IPS-15b (cell line): ENCODE measurements around the gene FAAH2.
"Not testable (repeated sequence)": the region's sequence is repeated elsewhere in the genome, so short reads cannot be mapped to it uniquely, and the experiment has no call there.

Experiments used
- H3K27me3 ChIP-seq: one replicate; pipeline ENCODE4 v1.6.1; 2013; ENCODE audit warnings: low read length; ENCODE audit not compliant: control insufficient read depth, insufficient read depth
- H3K36me3 ChIP-seq: one replicate; pipeline ENCODE4 v1.6.1; 2013; ENCODE audit warnings: low read length; ENCODE audit not compliant: control insufficient read depth, insufficient read depth
- H3K4me1 ChIP-seq: one replicate; pipeline ENCODE4 v1.6.1; 2013; ENCODE audit warnings: mild to moderate bottlenecking, low read length; ENCODE audit not compliant: control insufficient read depth, insufficient read depth
- H3K4me3 ChIP-seq: one replicate; pipeline ENCODE4 v1.5.1; 2013; ENCODE audit warnings: low read depth, low read length
- H3K9ac ChIP-seq: one replicate; pipeline ENCODE4 v1.6.1; 2013; ENCODE audit warnings: low read depth, mild to moderate bottlenecking, low read length
- H3K9me3 ChIP-seq: one replicate; pipeline ENCODE4 v1.6.1; 2013; ENCODE audit warnings: mild to moderate bottlenecking, low read length; ENCODE audit not compliant: control insufficient read depth, insufficient read depth

The FAAH2 gene

GRCh38 chrX:57403191-57403590 lies 116.7 kb downstream of the FAAH2 start:
- H3K4me1 ChIP-seq, H3K4me3 ChIP-seq, H3K9ac ChIP-seq, H3K27me3 ChIP-seq, H3K9me3 ChIP-seq, H3K36me3 ChIP-seq: not testable (repeated sequence)

- H3K9ac ChIP-seq, result no peak overlapping the region
- peaks cover 2% of the 10 kb centered on the region for H3K9me3 ChIP-seq
- no peaks in the 10 kb centered on the region for H3K27me3 ChIP-seq
- no peaks in the 10 kb centered on the region for H3K36me3 ChIP-seq
- H3K4me3 ChIP-seq, result no peak overlapping the region
- H3K4me1 ChIP-seq, result no peaks in the 10 kb centered on the region
These were observed 119.6 kb downstream of the FAAH2 start for GRCh38 chrX:57406149-57406548.

- peaks cover 4% of the 10 kb centered on the region for H3K9me3 ChIP-seq
- H3K4me3 ChIP-seq, result no peak overlapping the region
- H3K36me3 ChIP-seq, result no peaks in the 10 kb centered on the region
- H3K4me1 ChIP-seq, result no peaks in the 10 kb centered on the region
- no peaks in the 10 kb centered on the region for H3K27me3 ChIP-seq
- no peak overlapping the region for H3K9ac ChIP-seq
These were observed 131.3 kb downstream of the FAAH2 start for GRCh38 chrX:57417827-57418226.

GRCh38 chrX:57422289-57422688 lies 135.8 kb downstream of the FAAH2 start:
- Histone ChIP-seq H3K27me3 (no peaks in the 10 kb centered on the region), H3K36me3 (peaks cover 4% of the 10 kb centered on the region), H3K4me1 (no peaks in the 10 kb centered on the region), H3K9ac (no peak overlapping the region), H3K4me3 (no peak overlapping the region), H3K9me3 (peaks cover 4% of the 10 kb centered on the region)

GRCh38 chrX:57422790-57423189 lies 136.3 kb downstream of the FAAH2 start:
- Histone ChIP-seq H3K36me3 (peaks cover 4% of the 10 kb centered on the region), H3K9me3 (peaks cover 4% of the 10 kb centered on the region), H3K27me3 (no peaks in the 10 kb centered on the region), H3K9ac (no peak overlapping the region), H3K4me3 (no peak overlapping the region), H3K4me1 (no peaks in the 10 kb centered on the region)

- no peak overlapping the region for H3K4me3 ChIP-seq
- no peaks in the 10 kb centered on the region for H3K36me3 ChIP-seq
- H3K9me3 ChIP-seq, result peaks cover 17% of the 10 kb centered on the region
- H3K27me3 ChIP-seq, result no peaks in the 10 kb centered on the region
- H3K9ac ChIP-seq, result no peak overlapping the region
- H3K4me1 ChIP-seq, result no peaks in the 10 kb centered on the region
These were observed 158.6 kb downstream of the FAAH2 start for GRCh38 chrX:57445076-57445475.

- peaks cover 17% of the 10 kb centered on the region for H3K9me3 ChIP-seq
- H3K4me1 ChIP-seq, result no peaks in the 10 kb centered on the region
- H3K36me3 ChIP-seq, result no peaks in the 10 kb centered on the region
- no peak overlapping the region for H3K4me3 ChIP-seq
- H3K9ac ChIP-seq, result no peak overlapping the region
- H3K27me3 ChIP-seq, result no peaks in the 10 kb centered on the region
These were observed 159.3 kb downstream of the FAAH2 start for GRCh38 chrX:57445832-57446231.

GRCh38 chrX:57447856-57448255 lies 161.3 kb downstream of the FAAH2 start:
- Histone ChIP-seq H3K9ac (no peak overlapping the region), H3K9me3 (peaks cover 17% of the 10 kb centered on the region), H3K27me3 (no peaks in the 10 kb centered on the region)

GRCh38 chrX:57451426-57452020 lies 165.0 kb downstream of the FAAH2 start:
- Histone ChIP-seq H3K4me3 (no peak overlapping the region), H3K36me3 (no peaks in the 10 kb centered on the region), H3K27me3 (no peaks in the 10 kb centered on the region), H3K4me1 (no peaks in the 10 kb centered on the region), H3K9me3 (peaks cover 14% of the 10 kb centered on the region), H3K9ac (no peak overlapping the region)

More at GRCh38 chrX:57447856-57448255, 161.3 kb downstream of the FAAH2 start:
- no peaks in the 10 kb centered on the region for H3K4me1 ChIP-seq
- no peak overlapping the region for H3K4me3 ChIP-seq
- no peaks in the 10 kb centered on the region for H3K36me3 ChIP-seq

GRCh38 chrX:57453901-57454300 lies 167.4 kb downstream of the FAAH2 start:
- H3K9ac ChIP-seq, result no peak overlapping the region
- no peaks in the 10 kb centered on the region for H3K36me3 ChIP-seq
- H3K4me1 ChIP-seq, result no peaks in the 10 kb centered on the region
- peaks cover 13% of the 10 kb centered on the region for H3K9me3 ChIP-seq
- no peaks in the 10 kb centered on the region for H3K27me3 ChIP-seq
- H3K4me3 ChIP-seq, result no peak overlapping the region

GRCh38 chrX:57481514-57481913 lies 195.0 kb downstream of the FAAH2 start:
- Histone ChIP-seq H3K9ac (no peak overlapping the region), H3K36me3 (no peaks in the 10 kb centered on the region), H3K4me3 (no peak overlapping the region), H3K9me3 (peaks cover 5% of the 10 kb centered on the region), H3K4me1 (no peaks in the 10 kb centered on the region), H3K27me3 (no peaks in the 10 kb centered on the region)

GRCh38 chrX:57516491-57516890 lies 230.0 kb downstream of the FAAH2 start:
- Histone ChIP-seq H3K9me3 (peaks cover 7% of the 10 kb centered on the region), H3K9ac (no peak overlapping the region), H3K4me1 (no peaks in the 10 kb centered on the region), H3K27me3 (no peaks in the 10 kb centered on the region), H3K36me3 (no peaks in the 10 kb centered on the region), H3K4me3 (no peak overlapping the region)
